Activated naive CD4-positive, alpha-beta T cell (primary cell): ENCODE data around the gene RAB39A.
"Not testable (repeated sequence)": the region's sequence is repeated elsewhere in the genome, so short reads cannot be mapped to it uniquely, and the experiment has no call there.

Experiments used
- DNase-seq, 4 experiments: peaks; one replicate each; lab custom pipeline; 2025; lab: John Stamatoyannopoulos, UW

RAB39A gene

GRCh38 chr11:107928046-107928766 lies at the start of gene RAB39A:
TSS of gene RAB39A (plus strand) at chr11:107928448. CDS start at chr11:107928569, 121 bp downstream.
- DNase-seq, result peak in 3 of 4 experiments; percentile 14 to 37 (median 29)

DNA sequence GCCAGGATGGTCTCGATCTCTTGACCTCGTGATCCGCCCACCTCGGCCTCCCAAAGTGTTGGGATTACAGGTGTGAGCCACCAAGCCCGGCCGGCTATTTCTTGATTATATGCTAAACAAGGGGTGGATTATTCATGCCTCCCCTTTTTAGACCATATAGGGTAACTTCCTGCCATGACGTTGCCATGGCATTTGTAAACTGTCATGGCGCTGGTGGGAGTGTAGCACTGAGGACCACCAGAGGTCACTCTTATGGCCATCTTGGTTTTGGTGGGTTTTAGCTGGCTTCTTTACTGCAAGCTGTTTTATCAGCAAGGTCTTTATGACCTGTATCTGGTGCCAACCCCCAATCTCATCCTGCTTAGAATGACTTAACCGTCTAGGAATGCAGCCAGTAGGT lies 46.8 kb upstream of the RAB39A start:
- not testable (repeated sequence) for DNase-seq

DNA sequence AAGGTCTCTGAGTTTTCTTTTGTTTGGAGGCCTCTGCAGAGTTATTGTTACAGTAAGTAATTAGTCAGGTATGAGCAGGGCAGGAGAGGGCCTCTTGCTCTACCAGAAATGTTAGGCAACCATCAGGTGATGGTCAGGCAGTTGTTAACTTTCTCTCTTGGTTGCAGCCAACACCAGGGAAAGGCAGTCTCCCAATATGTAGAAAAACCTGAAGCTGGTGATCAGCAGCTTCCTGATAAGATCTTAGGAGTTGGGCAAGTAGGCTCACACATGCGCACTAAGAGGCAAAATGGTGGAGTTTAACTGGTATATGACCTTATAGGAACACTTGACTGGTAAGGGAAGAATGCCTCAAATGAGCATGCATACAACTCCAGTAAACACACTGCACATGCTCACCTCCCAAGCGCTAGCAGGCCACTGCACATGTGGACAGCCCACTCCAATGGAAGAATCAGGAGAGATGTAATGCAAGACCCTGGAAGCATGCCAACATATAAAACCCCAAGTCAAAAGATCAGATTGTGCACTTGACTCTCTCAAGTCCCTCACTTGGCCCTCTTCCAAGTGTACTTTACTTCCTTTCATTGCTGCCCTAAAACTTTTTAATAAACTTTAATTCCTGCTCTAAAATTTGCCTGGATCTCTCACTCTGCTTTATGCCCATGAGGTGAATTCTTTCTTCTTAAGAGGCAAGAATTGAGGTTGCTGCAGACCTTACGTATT lies 46.0 kb upstream of the RAB39A start:
- DNase-seq, result no peak

- DNase-seq, result no peak
These were observed 30.0 kb upstream of the RAB39A start for GRCh38 chr11:107898270-107898669.

GRCh38 chr11:107908211-107908610 lies 20.0 kb upstream of the RAB39A start:
- DNase-seq, result no peak

DNA sequence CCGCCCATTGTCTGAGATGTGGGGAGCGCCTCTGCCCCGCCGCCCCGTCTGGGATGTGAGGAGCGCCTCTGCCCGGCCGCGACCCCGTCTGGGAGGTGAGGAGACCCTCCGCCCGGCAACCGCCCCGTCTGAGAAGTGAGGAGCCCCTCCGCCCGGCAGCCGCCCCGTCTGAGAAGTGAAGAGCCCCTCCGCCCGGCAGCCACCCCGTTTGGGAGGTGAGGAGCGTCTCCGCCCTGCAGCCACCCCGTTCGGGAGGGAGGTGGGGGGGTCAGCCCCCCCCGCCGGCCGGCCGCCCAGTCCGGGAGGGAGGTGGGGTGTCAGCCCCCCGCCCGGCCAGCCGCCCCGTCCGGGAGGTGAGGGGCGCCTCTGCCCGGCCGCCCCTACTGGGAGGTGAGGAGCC lies 15.8 kb upstream of the RAB39A start:
- DNase-seq, result not testable (repeated sequence)

- DNase-seq, result no peak
These were observed 13.0 kb upstream of the RAB39A start for GRCh38 chr11:107915229-107915628.

DNA sequence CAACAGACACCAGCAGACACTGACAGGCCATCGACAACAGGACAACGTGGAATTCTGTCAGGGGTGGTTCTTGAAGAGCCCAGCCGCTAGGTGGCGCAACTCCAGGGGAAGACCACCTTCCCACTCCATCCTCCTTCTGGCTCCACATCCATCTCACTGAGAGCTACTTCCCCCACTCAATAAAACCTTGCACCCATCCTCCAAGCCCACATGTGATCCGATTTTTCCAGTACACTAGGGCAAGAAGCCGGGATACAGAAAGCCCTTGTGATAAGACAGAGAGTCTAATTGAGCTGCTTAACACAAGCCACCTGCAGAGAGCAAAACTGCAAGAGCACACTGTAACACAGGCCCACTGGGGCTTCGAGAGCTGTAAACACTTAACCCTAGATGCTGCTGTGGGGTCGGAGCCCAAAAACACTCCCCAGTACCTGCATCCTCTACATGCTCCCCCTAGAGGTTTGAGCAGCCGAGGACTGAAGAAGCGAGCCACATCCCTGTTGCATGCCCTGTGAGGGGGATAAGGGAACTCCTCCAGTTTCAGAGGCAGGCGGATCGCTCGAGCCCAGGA lies 11.5 kb upstream of the RAB39A start:
- DNase-seq, result no peak

DNA sequence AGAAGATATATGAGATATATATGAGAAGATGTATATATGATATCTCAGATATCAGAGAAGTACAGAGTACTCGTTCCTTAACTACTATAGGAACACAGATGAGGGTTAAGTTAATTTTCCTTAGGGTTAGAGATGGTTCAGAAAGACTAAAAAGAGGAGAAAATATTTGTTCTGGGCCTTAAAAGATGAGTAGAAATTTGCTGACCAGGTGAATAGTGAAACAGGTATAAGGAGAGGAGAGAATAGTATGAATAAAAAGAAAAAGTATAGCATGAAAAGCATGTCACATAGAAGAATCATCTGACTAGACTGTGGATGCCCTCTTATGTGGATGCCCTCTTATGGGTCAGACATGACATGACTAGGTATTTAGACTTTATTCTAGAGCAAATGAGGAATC lies 6.3 kb upstream of the RAB39A start:
- no peak for DNase-seq

DNA sequence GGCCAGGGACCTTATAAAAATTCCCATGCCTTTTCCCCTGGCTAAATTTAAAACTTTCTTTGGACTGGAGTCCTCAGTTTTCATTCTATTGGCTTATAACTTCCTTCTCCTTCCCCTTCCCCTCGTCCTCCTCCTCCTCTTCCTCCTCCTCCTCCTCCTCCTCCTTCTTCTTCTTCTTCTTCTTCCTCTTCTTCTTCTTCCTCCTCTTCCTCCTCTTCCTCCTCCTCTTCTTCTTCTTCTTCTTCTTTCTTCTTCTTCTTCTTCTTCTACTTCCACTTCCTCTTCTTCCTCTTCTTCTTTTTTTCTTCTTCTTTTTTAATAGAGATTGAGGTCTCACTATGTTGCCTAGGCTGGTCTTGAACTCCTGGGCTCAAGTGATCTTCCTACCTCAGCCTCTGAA lies 4.7 kb upstream of the RAB39A start:
- DNase-seq, result not testable (repeated sequence)

DNA sequence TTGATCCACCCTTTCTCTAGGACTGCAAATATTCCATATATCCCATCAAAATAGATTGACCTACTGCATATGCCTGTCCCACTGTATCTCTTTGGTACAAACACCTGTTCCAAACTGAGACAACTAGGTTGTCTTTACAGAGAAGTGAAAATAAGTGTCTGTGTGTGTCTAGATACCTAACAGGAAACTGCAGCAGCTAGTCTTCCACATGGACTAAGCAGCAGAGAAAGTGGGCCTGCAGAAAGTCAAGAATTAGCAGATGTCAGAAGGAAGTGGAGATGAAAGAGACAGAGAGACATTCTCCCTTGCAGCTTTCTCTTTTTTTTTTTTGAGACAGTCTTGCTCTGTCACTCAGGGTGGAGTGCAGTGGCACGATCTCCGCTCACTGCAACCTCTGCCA lies 3.9 kb upstream of the RAB39A start:
- DNase-seq, result no peak

DNA sequence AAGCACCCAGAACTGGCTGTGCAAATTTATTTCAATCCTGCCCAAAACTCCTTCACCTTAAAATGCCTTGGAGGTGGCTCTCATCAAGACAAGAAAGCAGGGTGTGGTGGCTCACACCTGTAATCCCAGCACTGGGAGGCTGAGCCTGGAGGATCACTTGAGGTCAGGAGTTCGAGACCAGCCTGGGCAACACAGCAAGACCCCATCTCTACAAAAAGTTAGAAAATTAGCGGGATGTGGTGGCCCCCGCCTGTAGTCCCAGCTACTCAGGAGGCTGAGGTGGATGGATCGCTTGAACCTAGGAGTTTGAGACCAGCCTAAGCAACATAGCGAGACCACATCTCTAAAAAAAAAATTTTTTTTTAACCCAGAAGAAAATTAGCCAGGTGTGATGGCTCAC lies 689 bp upstream of the RAB39A start:
- no peak for DNase-seq

- no peak for DNase-seq
These were observed 689 bp downstream of the RAB39A start for GRCh38 chr11:107928767-107929507.

DNA sequence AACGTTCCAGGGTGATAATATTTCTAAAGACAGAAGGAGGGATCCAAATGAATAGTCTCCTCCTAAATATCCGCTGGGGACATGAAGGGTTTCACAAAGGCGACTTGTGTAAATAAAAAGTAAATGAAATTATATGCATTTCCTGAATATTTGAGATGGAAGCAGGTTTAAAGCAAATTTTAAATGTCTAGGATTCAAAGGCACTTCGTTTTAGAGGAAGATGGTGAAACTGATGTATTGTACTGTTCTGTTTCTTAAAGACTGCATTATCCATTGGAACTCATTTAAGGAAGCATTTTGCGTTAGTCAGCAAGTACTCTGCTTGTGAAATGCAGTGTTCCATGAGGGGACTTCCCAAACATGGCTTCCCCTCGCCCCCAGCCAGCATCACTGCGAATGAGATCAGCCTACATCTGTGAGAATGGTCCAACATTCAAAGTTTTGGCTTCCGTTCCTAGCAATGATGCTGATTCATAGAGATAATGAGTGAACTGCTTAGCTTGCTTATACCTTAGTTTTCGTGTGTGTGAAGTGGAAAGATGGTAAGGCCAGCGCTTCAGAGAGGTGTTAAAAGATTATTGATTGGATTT lies 1.5 kb downstream of the RAB39A start:
- no peak for DNase-seq

DNA sequence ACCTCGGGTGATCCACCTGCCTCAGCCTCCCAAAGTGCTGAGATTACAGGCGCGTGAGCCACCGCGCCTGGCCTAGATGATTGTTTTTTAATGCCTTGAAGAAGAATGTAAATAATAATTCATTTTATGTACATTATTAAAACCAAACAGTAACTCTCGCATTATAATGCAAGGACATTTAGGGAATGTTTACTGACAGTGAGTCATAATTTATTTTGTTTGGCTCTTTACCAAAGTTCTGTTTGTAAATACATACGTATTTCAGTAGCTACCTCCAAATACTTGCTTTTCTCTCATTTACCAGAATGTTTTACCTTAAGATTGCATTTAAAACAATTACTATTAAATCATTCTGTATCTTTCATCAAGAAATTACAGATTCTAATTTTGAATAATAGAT lies 3.0 kb downstream of the RAB39A start:
- DNase-seq, result no peak

GRCh38 chr11:107947904-107948303 lies 19.7 kb downstream of the RAB39A start:
- DNase-seq, result no peak

DNA sequence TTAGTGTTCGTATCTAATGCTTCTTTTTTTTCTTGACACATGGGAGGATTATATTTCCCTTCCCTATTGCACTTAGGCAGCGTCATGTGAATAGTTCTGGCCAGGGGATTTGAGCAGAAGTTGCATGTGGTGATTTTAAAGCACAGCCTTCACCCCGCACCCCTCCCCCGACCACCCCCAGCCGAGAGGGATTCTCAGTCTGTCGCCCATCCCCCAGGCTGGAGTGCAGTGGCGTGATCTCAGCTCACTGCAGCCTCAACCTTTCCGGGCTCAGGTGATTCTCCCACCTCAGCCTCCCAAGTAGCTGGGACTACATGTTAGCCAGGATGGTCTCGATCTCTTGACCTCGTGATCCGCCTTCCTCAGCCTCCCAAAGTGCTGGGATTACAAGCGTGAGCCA lies 20.1 kb downstream of the RAB39A start:
- DNase-seq, result not testable (repeated sequence)

GRCh38 chr11:107951155-107951554 lies 22.9 kb downstream of the RAB39A start:
- DNase-seq, result no peak

DNA sequence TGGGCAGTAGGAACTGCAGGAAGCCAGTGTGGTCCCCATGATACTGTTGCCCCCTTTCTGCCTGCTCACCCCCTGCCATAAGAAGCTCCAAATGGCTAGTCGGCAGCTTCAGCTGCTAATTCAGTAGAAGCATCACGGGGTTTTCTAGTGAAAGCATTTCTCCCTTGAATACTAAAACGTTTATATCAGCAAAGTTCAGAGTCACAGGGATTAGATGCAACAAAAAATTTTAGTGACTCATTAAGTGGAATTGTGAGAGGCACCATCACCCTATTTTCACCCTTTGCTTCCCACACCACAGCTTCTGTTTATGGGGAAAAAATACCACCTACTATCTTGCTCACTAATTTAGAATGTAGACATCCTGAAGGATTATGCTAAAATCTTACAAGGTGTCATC lies 25.2 kb downstream of the RAB39A start:
- no peak for DNase-seq

DNA sequence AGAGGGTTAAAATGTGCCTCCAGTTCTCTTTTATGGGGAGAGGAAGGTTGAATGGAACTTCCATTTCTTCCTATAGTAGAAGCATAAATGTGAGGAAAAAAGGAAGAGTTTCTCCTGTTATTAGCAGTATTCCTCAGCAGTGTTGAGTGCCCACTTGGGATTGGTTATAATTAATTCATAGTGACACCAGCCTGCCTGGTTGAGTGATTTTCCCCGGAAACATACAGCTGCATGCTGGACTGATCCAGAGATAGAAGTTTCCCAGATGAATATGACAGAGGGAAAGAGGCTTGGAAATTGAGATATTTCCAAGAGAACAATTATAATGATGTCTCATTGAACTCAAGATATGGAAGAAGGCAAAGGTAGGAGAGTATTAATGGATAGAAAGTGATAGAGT lies 28.3 kb downstream of the RAB39A start:
- DNase-seq, result no peak

DNA sequence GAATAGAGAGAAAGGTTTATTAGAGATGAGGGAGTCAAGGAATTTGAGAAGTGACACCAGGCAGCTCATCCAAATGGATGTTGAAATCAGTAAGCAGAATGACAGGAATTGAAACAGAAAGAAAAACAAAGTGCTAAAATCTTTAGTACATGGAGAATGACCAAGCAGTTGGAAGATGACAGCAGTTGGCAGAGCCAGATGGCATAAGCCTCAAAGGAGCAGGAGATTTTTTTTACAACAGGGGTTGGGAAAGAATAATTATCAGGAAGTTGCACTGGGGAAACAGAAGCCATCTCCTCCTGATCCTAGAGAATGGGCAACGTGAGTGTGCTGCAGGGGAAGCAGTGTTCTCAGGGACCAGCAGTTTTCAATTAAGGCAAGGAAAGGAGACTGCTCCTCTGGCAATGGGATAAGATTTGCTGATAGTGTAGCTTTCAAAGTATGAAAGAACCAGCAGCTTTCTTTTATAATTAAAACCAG lies 28.9 kb downstream of the RAB39A start:
- no peak for DNase-seq

DNA sequence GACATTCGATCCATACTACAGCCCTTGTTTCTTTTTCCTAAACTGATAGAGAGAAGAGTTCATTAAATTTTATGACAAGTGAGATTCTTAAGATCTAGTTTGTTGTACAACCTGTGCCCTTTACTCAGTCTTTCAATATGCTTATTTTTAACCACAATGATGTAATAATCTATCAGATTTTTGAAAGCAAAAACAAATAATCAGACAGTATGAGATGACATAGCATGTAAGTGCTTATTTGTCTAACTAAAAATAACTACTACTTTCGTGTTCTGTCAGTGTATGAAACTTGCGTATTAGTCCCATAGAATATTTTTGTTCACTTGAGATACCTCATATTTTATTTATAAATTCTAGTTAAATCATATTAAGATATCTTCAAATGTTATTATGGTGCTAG lies 33.2 kb downstream of the RAB39A start:
- DNase-seq, result no peak
